ENCODE data around the gene KATNAL1. TPM values are rescaled to one million over a fixed set of nuclear protein-coding genes. Genes with fewer than 3 reads are reported as not detected.
"Not testable (repeated sequence)": the region's sequence is repeated elsewhere in the genome, so short reads cannot be mapped to it uniquely, and the experiment has no call there.

The KATNAL1 gene
- total RNA-seq, 1 donor from 2014 or later: 20.2 TPM

DNA sequence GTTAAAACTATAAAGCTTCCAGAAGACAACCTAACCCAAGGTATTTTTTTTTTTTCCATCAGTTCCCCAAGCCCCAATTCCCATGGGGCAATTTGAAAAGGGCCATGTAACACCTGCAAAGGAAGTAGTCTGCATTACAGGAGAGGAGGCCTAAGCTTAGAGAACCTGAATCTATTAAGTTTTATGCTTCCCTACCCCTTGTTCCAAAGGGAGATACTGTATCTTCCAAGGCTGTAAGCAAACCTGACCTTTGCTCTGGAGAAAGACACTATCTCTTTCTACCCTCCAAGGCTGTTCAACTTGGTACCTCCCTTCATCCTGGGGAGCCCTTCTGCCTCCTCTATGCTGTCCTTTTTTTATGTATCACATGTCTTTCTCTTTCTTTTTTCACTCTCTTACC is 15.0 kb downstream of the KATNAL1 start:
- H3K4me1 Mint-ChIP-seq (ENCODE audit: unreplicated experiment): peaks cover 5% of the 10 kb centered on the region
- no peak for DNase-seq (ENCODE audit: extremely low spot score, unreplicated experiment)
- no peaks in the 10 kb centered on the region for H3K27me3 Mint-ChIP-seq
- H3K4me3 Mint-ChIP-seq: no peak overlapping the region
- no peak overlapping the region for H3K27ac Mint-ChIP-seq
- no peaks in the 10 kb centered on the region for H3K36me3 Mint-ChIP-seq
- TF ChIP-seq, protein P1, sequence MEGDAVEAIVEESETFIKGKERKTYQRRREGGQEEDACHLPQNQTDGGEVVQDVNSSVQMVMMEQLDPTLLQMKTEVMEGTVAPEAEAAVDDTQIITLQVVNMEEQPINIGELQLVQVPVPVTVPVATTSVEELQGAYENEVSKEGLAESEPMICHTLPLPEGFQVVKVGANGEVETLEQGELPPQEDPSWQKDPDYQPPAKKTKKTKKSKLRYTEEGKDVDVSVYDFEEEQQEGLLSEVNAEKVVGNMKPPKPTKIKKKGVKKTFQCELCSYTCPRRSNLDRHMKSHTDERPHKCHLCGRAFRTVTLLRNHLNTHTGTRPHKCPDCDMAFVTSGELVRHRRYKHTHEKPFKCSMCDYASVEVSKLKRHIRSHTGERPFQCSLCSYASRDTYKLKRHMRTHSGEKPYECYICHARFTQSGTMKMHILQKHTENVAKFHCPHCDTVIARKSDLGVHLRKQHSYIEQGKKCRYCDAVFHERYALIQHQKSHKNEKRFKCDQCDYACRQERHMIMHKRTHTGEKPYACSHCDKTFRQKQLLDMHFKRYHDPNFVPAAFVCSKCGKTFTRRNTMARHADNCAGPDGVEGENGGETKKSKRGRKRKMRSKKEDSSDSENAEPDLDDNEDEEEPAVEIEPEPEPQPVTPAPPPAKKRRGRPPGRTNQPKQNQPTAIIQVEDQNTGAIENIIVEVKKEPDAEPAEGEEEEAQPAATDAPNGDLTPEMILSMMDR (conservative IDR thresholded peaks at IDR 0.05): no peak
- no peaks in the 10 kb centered on the region for H3K9me3 Mint-ChIP-seq

DNA sequence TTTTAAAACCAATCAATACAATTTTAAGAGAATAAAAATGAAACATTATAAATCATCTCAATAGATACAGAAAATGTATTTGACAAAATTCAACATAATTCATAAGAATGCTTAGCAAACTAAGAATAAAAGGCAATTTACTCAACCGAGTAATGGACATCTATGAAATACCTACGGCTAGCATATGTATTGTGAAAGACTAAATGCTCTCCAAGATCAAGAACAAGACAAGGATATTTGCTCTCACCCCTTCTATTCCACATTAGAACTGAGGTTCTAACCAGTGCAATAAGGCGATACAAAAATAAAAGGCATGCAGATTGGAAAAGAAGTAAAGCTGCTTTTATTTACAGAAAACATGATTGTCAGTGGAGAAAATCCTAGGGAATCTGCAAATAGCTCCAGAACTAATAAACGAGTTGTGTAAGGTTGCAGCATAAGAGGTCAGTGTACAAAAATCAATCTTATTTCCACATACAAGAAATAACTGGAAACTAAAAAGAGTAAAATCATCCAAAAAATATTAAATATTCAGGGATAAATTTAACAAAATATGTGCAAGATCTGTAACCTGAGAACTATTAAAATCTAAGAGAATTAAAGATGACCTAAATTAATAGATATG is 16.4 kb downstream of the KATNAL1 start:
- H3K36me3 Mint-ChIP-seq: no peaks in the 10 kb centered on the region
- TF ChIP-seq, protein P1 (conservative IDR thresholded peaks at IDR 0.05): no peak
- no peaks in the 10 kb centered on the region for H3K27me3 Mint-ChIP-seq
- no peak overlapping the region for H3K4me3 Mint-ChIP-seq
- H3K9me3 Mint-ChIP-seq: no peaks in the 10 kb centered on the region
- no peak for DNase-seq (ENCODE audit: extremely low spot score, unreplicated experiment)
- H3K4me1 Mint-ChIP-seq (ENCODE audit: unreplicated experiment): peaks cover 5% of the 10 kb centered on the region
- no peak overlapping the region for H3K27ac Mint-ChIP-seq

DNA sequence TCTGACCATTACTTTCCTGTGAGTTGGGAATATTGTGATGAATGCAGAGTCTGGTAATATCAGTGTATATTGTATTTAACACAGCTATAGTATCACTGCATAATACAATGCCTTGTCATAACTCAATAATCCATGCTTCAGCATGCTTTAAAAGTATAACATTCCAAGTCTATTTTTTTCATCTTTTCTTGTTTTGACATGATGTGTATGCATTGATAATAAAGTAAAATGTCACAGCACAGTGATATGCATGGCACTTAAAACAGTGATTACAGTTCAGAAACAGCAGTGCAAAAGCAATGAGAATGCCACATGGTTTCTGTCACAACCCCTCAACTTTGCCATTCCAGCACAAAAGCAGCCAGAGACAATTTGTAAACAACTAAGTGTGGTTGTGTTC is 17.8 kb downstream of the KATNAL1 start:
- no peak for DNase-seq (ENCODE audit: extremely low spot score, unreplicated experiment)
- TF ChIP-seq, protein P1 (conservative IDR thresholded peaks at IDR 0.05): no peak
- H3K27me3 Mint-ChIP-seq: no peaks in the 10 kb centered on the region
- H3K27ac Mint-ChIP-seq: no peak overlapping the region
- H3K4me1 Mint-ChIP-seq (ENCODE audit: unreplicated experiment): peaks cover 9% of the 10 kb centered on the region
- no peaks in the 10 kb centered on the region for H3K36me3 Mint-ChIP-seq
- H3K4me3 Mint-ChIP-seq: no peak overlapping the region
- peaks cover 4% of the 10 kb centered on the region for H3K9me3 Mint-ChIP-seq

GRCh38 chr13:30286059-30286458 is 21.3 kb downstream of the KATNAL1 start:
- not testable (repeated sequence) for H3K27ac Mint-ChIP-seq, H3K4me3 Mint-ChIP-seq, H3K9me3 Mint-ChIP-seq

GRCh38 chr13:30276178-30276577 is 31.2 kb downstream of the KATNAL1 start:
- H3K4me3 Mint-ChIP-seq: no peak overlapping the region
- TF ChIP-seq, protein P1 (conservative IDR thresholded peaks at IDR 0.05): no peak
- no peaks in the 10 kb centered on the region for H3K4me1 Mint-ChIP-seq (ENCODE audit: unreplicated experiment)
- no peaks in the 10 kb centered on the region for H3K27me3 Mint-ChIP-seq
- H3K27ac Mint-ChIP-seq: no peak overlapping the region
- peaks cover 31% of the 10 kb centered on the region for H3K36me3 Mint-ChIP-seq
- no peak for DNase-seq (ENCODE audit: extremely low spot score, unreplicated experiment)
- H3K9me3 Mint-ChIP-seq: no peaks in the 10 kb centered on the region

More at GRCh38 chr13:30286059-30286458, 21.3 kb downstream of the KATNAL1 start:
- not testable (repeated sequence) for H3K36me3 Mint-ChIP-seq; H3K4me1 Mint-ChIP-seq (ENCODE audit: unreplicated experiment); DNase-seq (ENCODE audit: extremely low spot score, unreplicated experiment); H3K27me3 Mint-ChIP-seq

DNA sequence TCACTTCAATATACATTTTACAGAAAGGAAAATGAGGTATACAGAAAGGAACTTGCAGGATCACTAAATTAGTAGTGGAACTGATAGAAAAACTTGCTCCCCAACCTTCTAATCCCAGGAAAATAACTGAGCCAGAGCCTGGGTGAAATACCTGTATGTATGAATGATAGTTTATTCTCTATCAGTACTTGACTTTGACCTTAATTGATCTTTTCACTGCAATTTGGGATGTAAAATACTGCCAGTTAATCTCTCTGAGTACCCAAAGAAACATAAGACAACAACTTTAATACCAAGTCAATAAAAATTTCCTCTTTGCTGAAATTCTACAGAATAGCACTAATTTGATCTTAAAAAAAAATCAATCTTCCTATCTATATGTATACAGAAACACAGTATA is 33.3 kb downstream of the KATNAL1 start:
- Mint-ChIP-seq H3K9me3 (no peaks in the 10 kb centered on the region), H3K27ac (no peak overlapping the region), H3K4me1 (ENCODE audit: unreplicated experiment) (no peaks in the 10 kb centered on the region), H3K4me3 (no peak overlapping the region), H3K36me3 (peaks cover 35% of the 10 kb centered on the region), H3K27me3 (no peaks in the 10 kb centered on the region)
- no peak for DNase-seq (ENCODE audit: extremely low spot score, unreplicated experiment)
- TF ChIP-seq, protein P1 (conservative IDR thresholded peaks at IDR 0.05): no peak

DNA sequence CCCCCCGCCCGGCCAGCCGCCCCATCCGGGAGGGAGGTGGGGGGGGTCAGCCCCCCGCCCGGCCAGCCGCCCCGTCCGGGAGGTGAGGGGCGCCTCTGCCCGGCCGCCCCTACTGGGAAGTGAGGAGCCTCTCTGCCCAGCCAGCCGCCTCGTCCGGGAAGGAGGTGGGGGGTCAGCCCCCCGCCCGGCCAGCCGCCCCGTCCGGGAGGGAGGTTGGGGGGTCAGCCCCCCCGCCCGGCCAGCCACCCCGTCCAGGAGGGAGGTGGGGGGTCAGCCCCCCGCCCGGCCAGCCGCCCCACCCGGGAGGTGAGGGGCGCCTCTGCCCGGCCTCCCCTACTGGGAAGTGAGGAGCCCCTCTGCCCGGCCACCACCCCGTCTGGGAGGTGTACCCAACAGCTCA is 37.3 kb downstream of the KATNAL1 start:
- DNase-seq (ENCODE audit: extremely low spot score, unreplicated experiment); H3K27me3 Mint-ChIP-seq; H3K9me3 Mint-ChIP-seq; H3K4me1 Mint-ChIP-seq (ENCODE audit: unreplicated experiment); H3K4me3 Mint-ChIP-seq; H3K27ac Mint-ChIP-seq: not testable (repeated sequence)
- peaks cover 26% of the 10 kb centered on the region for H3K36me3 Mint-ChIP-seq
